HG02870 (cell line): ENCODE results near the gene TNRC6B.
"Not testable (repeated sequence)": the region's sequence is repeated elsewhere in the genome, so short reads cannot be mapped to it uniquely, and the experiment has no call there.

Source experiments
- ATAC-seq: cut with Tn5 transposase; IDR thresholded peaks from one replicate; pipeline ENCODE4 v1.9.1; 2021; ENCODE audit warnings: mild to moderate bottlenecking, moderate library complexity; ENCODE audit not compliant: unreplicated experiment

Gene TNRC6B

DNA sequence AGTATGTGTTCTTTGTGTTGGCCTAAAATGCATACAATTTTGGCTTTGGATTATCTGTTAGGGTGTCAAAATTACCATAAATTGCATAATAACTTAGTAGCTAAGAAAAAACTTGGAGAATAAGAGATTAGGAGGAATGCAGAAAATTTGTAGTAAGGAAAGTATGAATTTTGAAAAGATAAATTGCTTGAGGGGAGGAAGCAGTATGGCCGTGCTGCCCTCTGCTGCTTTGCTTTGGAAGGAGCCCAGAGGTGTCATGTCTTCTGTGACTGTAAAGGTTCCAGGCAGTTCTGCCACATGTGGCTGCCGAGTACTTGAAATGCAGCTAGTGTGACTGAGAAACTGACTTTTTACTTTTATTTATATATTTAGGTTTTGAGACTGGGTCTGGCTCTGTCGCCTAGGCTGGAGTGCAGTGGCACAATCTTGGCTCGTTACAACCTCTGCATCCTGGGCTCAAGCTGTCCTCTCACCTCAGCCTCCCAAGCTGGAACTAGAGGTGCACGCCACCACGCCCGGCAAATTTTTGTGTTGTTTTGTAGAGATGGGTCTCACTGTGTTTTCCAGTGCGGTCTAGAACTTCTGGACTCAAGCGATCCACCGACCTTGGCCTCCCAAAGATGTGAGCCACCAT is 170.4 kb downstream of the TNRC6B start:
- no peak for ATAC-seq

DNA sequence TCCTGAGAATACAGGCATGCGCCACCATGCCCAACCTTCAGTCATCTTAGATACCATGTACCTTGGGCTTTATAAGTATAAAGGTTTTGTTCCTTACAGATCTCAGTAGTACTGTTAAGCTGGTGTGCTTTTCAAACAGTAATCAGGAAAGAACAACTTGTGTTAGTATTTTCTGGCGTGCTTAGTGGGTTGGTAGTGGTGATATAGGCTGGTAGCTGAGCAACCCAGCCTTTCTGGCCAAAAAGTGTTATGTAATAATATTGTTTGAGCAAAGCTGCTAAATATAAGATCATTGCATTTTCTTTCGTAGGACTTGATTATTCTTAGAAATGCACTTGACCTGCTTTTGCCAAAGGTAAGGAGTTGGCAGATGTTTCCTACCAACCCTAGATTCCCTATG is 175.0 kb downstream of the TNRC6B start:
- no peak for ATAC-seq

DNA sequence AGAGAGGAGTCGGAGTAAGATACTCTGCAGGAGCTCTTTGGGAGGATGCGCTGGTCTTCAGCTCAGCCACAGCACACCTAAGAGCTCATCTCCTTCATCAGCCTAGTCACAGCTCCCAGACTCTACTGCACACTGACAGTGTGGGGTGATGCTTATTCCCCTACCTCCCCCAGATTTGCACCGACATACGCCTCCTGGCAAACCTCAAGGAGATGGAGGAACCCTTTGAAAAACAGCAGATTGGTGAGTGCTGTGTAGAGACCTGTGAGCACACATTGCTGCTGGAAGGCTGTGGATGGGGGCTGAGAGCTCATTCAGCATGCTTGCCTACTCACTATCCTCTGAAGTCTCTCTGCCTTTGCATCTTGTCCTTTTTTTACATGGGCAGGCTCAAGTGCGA is 183.4 kb downstream of the TNRC6B start:
- ATAC-seq, result no peak

DNA sequence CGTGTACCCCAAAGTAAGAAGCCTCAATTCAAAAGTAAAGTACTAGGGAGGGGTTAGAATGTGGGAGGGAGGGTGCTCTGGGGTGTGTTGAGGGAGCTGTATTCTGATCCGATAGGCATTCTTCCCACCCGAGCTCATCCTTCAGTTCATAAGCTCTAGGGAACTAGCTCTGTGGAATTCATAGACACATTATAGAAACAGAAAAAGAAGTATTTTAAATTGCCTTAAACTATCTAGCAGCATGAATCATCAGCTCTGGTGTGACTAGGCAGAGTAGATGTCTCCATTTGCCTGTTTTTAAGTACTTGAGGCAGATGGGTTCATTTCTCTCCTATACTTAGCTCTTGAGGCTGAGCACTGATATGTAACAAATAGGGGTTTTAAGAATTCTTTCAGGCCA is 185.3 kb downstream of the TNRC6B start:
- no peak for ATAC-seq

DNA sequence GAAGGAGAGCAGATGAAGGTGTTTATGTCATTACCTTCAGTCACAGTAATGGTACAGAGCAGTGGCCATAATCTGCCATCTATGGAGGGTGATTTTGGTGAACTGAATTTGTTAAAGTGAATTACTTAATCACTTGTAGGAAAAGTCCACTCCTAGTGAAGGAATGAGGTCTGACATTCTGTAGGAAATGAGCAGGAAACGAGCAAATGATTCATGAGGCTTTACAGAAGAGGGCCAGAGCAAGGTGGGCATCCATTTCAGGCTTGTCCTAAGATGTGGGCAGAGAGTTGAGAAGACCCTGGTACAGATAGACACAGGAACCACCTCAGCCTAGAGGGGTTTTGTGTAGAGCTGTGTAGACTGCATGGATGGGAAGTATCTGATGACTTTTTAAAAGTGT is 186.7 kb downstream of the TNRC6B start:
- no peak for ATAC-seq

DNA sequence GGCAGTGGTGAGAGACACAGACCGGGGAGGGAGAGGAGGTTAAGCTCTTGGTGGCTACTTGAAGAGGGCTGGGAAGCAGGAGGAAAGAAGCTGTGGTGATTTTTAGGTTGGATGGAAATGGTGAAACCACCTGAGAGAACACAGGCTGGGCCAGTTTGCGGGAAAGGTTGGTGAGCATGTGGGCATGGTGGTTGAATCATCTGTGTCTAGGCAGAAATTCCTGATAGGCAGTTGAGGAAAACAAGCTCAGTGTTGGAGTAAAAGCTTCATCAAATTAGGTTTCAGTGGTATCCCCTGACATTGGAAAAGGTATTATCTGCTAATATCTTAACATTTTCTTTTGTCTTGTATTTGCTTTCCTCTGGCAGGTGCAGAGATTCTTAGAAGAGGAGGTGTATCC is 188.3 kb downstream of the TNRC6B start:
- ATAC-seq, result no peak

DNA sequence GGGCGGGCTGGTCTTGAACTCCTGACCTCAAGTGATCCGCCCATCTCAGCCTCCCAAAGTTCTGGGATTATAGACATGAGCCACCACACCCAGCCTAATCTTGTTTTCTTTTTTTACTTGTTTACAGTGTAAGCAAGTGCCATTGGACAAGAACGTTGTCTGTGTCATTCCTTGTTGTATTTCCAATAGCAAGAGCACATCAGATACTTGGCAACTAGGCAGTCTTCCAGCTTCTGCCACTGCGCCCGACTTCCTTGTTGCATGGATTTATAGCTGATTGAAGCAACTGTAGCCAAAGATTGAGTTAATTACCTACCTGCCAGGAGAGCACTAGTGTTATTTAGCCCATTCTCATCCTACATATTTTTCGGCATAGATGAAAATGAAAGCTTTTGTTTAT is 189.6 kb downstream of the TNRC6B start:
- no peak for ATAC-seq

DNA sequence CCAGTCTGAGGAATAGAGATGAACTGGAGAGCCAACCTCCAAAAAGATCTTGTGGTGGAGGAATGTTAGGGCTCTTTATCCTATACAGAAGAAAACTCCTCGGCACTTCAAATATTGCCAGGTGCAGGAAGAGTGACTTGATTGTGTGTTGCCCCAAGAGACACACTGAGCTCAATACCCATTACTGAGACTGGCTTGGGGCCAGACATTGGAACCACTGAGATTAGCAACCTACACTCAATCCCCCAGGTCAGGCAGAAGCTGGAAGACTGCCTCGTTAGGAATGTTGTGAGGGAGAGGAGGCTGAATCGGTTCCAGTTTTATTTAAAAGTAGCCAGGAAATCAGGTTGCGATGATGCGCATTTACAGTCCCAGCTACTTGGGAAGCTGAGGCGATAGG is 190.3 kb downstream of the TNRC6B start:
- ATAC-seq, result no peak

DNA sequence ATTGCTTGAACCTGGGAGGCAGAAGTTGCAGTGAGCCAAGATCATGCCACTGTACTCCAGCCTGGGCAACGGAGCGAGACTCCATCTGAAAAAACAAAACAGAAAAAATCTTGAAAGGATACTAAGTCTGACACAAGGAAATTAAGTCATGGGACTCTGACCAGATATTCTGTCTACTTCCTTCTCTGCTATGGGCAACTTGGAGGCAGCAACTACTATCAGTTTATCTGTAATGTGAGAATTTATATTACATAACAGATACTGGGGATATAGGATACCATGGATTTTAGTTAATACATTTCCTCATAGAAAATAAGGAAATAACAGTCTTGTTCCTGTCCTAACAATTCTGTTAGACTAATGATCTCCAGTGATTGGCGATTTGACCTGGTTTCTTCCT is 191.1 kb downstream of the TNRC6B start:
- ATAC-seq, result no peak

DNA sequence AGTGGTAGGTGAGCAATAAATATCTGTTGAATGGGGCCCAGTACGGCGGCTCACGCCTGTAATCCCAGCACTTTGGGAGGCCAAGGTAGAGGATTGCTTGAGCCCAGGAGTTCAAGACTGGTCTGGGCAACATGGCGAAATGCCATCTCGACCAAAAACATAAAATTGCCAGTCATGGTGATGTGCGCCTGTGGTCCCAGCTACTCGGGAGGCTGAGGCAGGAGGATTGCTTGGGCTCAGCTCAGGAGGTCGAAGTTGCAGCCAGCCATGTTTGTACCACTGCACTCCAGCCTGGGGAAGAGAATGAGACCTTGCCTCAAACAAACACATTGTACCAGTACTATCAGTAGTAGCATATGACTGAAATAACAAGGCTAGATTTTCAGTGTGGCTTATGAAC is 196.8 kb downstream of the TNRC6B start:
- ATAC-seq, result no peak

DNA sequence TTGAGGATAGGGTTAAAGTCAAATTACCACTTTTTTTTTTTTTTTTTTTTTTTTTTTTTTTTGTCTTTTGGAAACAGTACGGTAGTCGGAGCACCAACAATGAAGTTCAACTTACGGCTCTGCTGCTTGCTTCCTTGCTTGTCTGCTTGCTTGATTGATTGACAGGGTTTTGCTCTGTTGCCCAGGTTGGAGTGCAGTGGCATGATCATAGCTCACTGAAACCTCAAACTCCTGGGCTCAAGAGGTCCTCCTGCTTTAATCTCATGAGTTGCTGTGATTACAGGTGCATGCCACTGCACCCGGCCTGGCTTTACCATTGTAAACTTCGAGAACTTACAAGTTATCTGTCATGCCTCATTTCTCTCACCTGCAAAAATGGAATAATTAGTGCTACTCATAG is 198.4 kb downstream of the TNRC6B start:
- ATAC-seq, result no peak

DNA sequence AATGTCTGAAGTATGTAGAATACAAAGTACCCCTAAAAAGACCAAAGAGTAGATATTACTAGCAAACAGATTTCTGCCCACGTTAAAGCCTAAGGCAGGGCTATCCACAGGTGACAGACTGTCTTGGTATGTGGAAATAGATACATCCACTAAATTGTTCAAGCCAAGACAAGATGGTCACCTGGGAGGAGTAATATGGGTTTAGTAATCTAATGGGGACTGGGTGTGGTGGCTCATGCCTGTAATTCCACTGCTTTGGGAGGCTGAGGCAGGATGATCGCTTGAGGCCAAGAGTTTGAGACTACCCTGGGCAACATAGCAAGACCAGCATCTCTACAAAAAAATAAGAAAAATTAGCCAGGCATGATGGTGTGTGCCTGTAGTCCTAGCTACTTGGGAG is 200.2 kb downstream of the TNRC6B start:
- ATAC-seq, result no peak

DNA sequence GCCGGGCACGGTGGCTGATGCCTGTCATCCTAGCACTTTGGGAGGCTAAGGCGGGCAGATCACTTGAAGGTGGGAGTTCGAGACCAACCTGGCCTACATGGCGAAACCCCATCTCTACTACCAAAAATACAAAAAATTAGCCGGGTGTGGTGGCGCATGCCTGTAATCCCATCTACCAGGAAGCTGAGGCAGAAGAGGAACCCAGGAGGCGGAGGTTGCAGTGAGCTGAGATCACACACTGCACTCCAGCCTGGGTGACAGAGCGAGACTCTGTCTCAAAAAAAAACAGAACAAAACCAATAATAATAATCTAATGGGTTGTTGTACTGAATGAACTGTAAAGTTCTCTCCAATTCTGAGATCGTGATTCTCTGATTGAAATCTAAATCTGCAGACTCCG is 200.7 kb downstream of the TNRC6B start:
- not testable (repeated sequence) for ATAC-seq

DNA sequence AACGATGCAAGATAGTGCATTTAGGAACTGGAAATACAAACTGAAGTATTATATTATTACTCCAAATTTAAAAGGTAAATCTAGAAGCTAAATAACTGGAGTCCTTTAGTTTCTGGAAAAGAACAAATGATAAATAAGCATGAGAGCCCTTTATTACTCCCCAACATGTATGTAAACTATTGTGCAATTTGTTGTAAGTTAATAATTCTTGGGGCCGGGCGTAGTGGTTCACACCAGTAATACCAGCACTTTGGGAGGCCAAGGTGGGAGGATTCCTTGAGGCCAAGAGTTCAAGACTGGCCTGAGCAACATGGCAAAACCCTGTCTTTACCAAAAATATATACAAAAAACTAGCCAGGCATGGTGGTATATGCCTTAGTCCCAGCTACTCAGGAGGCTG is 203.7 kb downstream of the TNRC6B start:
- ATAC-seq, result no peak

DNA sequence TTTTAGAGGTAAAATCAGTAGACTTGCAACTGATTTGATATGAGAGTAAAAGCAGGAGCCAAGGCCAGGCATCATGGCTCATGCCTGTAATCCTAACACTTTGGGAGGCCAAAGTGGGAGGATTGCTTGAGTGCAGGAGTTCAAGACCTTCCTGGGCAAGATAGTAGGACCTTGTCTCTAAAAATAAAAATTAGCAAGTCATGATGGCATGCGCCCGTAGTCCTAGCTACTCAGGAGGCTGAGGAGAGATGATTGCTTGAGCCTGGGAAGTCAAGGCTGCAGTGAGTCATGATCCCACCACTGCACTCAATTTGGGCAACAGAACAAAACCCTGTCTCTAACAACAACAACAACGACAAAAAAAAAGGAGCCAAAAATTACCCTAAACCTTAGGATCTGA is 206.2 kb downstream of the TNRC6B start:
- no peak for ATAC-seq

DNA sequence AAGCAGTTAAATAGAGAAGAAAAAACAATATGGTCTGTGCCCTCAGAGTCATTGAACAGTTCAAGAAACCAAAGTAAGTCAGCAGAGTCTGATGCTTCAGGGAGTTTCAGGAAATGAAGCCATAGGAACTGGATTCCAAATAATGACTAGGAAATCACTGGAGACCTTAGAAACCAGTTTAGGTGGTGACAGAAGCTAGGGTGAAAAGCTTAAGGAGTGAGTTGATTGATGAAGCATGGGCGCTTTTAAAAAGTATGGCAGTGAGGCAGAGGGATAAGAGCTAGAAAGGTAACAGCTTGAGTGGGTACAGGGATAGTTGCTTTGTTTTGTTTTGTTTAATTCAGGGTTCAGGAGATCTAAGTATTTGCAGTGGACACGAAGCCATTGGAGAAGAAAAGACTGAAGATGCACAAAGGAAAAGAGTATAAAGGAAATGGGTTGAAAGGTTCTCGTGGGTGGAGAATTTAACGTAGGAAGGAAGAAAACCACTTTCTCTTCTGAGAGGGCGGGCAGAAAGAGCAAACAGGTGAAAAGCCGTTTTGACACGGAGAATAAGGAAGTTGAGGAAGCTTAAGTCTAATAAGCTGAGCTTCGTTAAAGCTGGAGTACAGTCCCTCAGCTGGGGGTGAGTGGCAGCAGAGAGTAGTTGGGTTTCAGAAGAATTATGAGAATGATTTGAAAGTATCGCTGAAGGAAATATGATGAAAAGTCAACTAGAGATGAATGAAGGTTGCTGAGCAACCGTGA is 207.5 kb downstream of the TNRC6B start:
- ATAC-seq, result no peak
